ENCODE data around the gene ATG16L2.

ATG16L2 gene

GRCh38 chr11:72771507-72771906 is 42.7 kb upstream of the ATG16L2 start:
- WGBS (ENCODE audit: extremely low coverage, insufficient coverage, insufficient read length), result no CpG with 5 or more reads among the region's 4 CpGs
- H4K8ac ChIP-seq (ENCODE audit: low read depth, low read length), result no peak overlapping the region
- no peaks in the 10 kb centered on the region for H3K27me3 ChIP-seq (ENCODE audit: insufficient read depth, low read length)
- no peak overlapping the region for H2BK12ac ChIP-seq (ENCODE audit: low read length)
- no peak overlapping the region for H2BK120ac ChIP-seq (ENCODE audit: insufficient read depth, low read length, poor library complexity)
- peaks cover 5 to 10% of the 10 kb centered on the region in 2 experiments for H3K36me3 ChIP-seq (ENCODE audit: control insufficient read depth in 1 of 2, insufficient read depth in 2 of 2, low read length in 2 of 2)
- no peak overlapping the region for H3K4ac ChIP-seq (ENCODE audit: low read depth, low read length)
- no peak overlapping the region for H3K14ac ChIP-seq (ENCODE audit: low read length)
- no peak overlapping the region for H3K18ac ChIP-seq (ENCODE audit: low read length)
- no peak overlapping the region for H3K27ac ChIP-seq (ENCODE audit: low read depth, low read length)
- DNase-seq, result no peak
- H3K4me3 ChIP-seq (ENCODE audit: low read depth, low read length), result no peak overlapping the region
- no peak overlapping the region for H2AFZ ChIP-seq (ENCODE audit: insufficient read depth, low read length, poor library complexity)
- H3K4me2 ChIP-seq (ENCODE audit: low read length), result no peak overlapping the region
- H4K12ac ChIP-seq (ENCODE audit: low read depth, low read length), result no peak overlapping the region
- H3K4me1 ChIP-seq (ENCODE audit: control insufficient read depth in 1 of 2, insufficient read depth in 2 of 2, low read length in 2 of 2), result peaks cover 46 to 51% of the 10 kb centered on the region in 2 experiments
- no peak overlapping the region for H2AK5ac ChIP-seq (ENCODE audit: low read length)
- H3K23ac ChIP-seq (ENCODE audit: low read length), result no peak overlapping the region
- H3K79me2 ChIP-seq (ENCODE audit: control insufficient read depth, insufficient read depth, low read length, poor library complexity), result peaks cover 2% of the 10 kb centered on the region
- H4K91ac ChIP-seq (ENCODE audit: low read depth, low read length), result peak overlapping the region; percentile 11
- peaks cover 15% of the 10 kb centered on the region for H3K79me1 ChIP-seq (ENCODE audit: low read length)
- no peak overlapping the region for H2BK5ac ChIP-seq (ENCODE audit: low read depth, low read length, poor library complexity)
- H3K9ac ChIP-seq (ENCODE audit: low read length), result no peak overlapping the region
- no peaks in the 10 kb centered on the region for H3K9me3 ChIP-seq (ENCODE audit: insufficient read depth, low read depth, low read length)

- peaks cover 5 to 10% of the 10 kb centered on the region in 2 experiments for H3K36me3 ChIP-seq (ENCODE audit: control insufficient read depth in 1 of 2, insufficient read depth in 2 of 2, low read length in 2 of 2)
- no peak overlapping the region for H2BK120ac ChIP-seq (ENCODE audit: insufficient read depth, low read length, poor library complexity)
- no peak overlapping the region for H2AFZ ChIP-seq (ENCODE audit: insufficient read depth, low read length, poor library complexity)
These were observed 42.2 kb upstream of the ATG16L2 start for GRCh38 chr11:72772059-72772458.

GRCh38 chr11:72773291-72773690 is 40.9 kb upstream of the ATG16L2 start:
- H4K8ac ChIP-seq (ENCODE audit: low read depth, low read length), result no peak overlapping the region
- peak overlapping the region; percentile 16 for H3K27ac ChIP-seq (ENCODE audit: low read depth, low read length)

More at GRCh38 chr11:72772059-72772458, 42.2 kb upstream of the ATG16L2 start:
- H3K9me3 ChIP-seq (ENCODE audit: insufficient read depth, low read depth, low read length), result no peaks in the 10 kb centered on the region
- peak overlapping the region; percentile 28 for H2BK12ac ChIP-seq (ENCODE audit: low read length)
- H3K4ac ChIP-seq (ENCODE audit: low read depth, low read length), result peak overlapping the region; percentile 16
- peaks cover 2% of the 10 kb centered on the region for H3K79me2 ChIP-seq (ENCODE audit: control insufficient read depth, insufficient read depth, low read length, poor library complexity)
- peaks cover 52 to 56% of the 10 kb centered on the region in 2 experiments for H3K4me1 ChIP-seq (ENCODE audit: control insufficient read depth in 1 of 2, insufficient read depth in 2 of 2, low read length in 2 of 2)
- peak overlapping the region; percentile 12 for H3K14ac ChIP-seq (ENCODE audit: low read length)
- H3K79me1 ChIP-seq (ENCODE audit: low read length), result peaks cover 17% of the 10 kb centered on the region
- no peak overlapping the region for H3K23ac ChIP-seq (ENCODE audit: low read length)
- H3K4me2 ChIP-seq (ENCODE audit: low read length), result no peak overlapping the region
- peak overlapping the region; percentile 3 for H3K18ac ChIP-seq (ENCODE audit: low read length)
- H2AK5ac ChIP-seq (ENCODE audit: low read length), result peak overlapping the region; percentile 3
- DNase-seq, result no peak
- peak overlapping the region; percentile 38 for H4K91ac ChIP-seq (ENCODE audit: low read depth, low read length)
- no peak overlapping the region for H4K12ac ChIP-seq (ENCODE audit: low read depth, low read length)
- H3K27me3 ChIP-seq (ENCODE audit: insufficient read depth, low read length), result no peaks in the 10 kb centered on the region
- H3K9ac ChIP-seq (ENCODE audit: low read length), result no peak overlapping the region
- H3K27ac ChIP-seq (ENCODE audit: low read depth, low read length), result no peak overlapping the region
- no CpG with 5 or more reads among the region's 12 CpGs for WGBS (ENCODE audit: extremely low coverage, insufficient coverage, insufficient read length)
- H2BK5ac ChIP-seq (ENCODE audit: low read depth, low read length, poor library complexity), result no peak overlapping the region
- peak overlapping the region; percentile 3 for H4K8ac ChIP-seq (ENCODE audit: low read depth, low read length)
- no peak overlapping the region for H3K4me3 ChIP-seq (ENCODE audit: low read depth, low read length)

GRCh38 chr11:72773696-72774095 is 40.5 kb upstream of the ATG16L2 start:
- no CpG with 5 or more reads among the region's 6 CpGs for WGBS (ENCODE audit: extremely low coverage, insufficient coverage, insufficient read length)
- Histone ChIP-seq H4K91ac (ENCODE audit: low read depth, low read length) (peak overlapping the region; percentile 20), H4K12ac (ENCODE audit: low read depth, low read length) (no peak overlapping the region), H3K27ac (ENCODE audit: low read depth, low read length) (no peak overlapping the region), H3K4me3 (ENCODE audit: low read depth, low read length) (no peak overlapping the region), H3K9ac (ENCODE audit: low read length) (no peak overlapping the region), H3K23ac (ENCODE audit: low read length) (no peak overlapping the region), H3K27me3 (ENCODE audit: insufficient read depth, low read length) (no peaks in the 10 kb centered on the region), H2BK120ac (ENCODE audit: insufficient read depth, low read length, poor library complexity) (no peak overlapping the region), H3K14ac (ENCODE audit: low read length) (no peak overlapping the region), H2AK5ac (ENCODE audit: low read length) (no peak overlapping the region), H3K4me2 (ENCODE audit: low read length) (no peak overlapping the region), H3K18ac (ENCODE audit: low read length) (no peak overlapping the region), H2BK12ac (ENCODE audit: low read length) (no peak overlapping the region), H3K36me3 (ENCODE audit: control insufficient read depth in 1 of 2, insufficient read depth in 2 of 2, low read length in 2 of 2) (peaks cover 8 to 10% of the 10 kb centered on the region in 2 experiments), H3K9me3 (ENCODE audit: insufficient read depth, low read depth, low read length) (no peaks in the 10 kb centered on the region), H3K79me1 (ENCODE audit: low read length) (peaks cover 28% of the 10 kb centered on the region), H2AFZ (ENCODE audit: insufficient read depth, low read length, poor library complexity) (no peak overlapping the region), H3K4ac (ENCODE audit: low read depth, low read length) (no peak overlapping the region), H2BK5ac (ENCODE audit: low read depth, low read length, poor library complexity) (no peak overlapping the region), H3K4me1 (ENCODE audit: control insufficient read depth in 1 of 2, insufficient read depth in 2 of 2, low read length in 2 of 2) (peaks cover 68 to 72% of the 10 kb centered on the region in 2 experiments), H3K79me2 (ENCODE audit: control insufficient read depth, insufficient read depth, low read length, poor library complexity) (peaks cover 2% of the 10 kb centered on the region), H4K8ac (ENCODE audit: low read depth, low read length) (no peak overlapping the region)
- no peak for DNase-seq

More at GRCh38 chr11:72773291-72773690, 40.9 kb upstream of the ATG16L2 start:
- Histone ChIP-seq H2BK12ac (ENCODE audit: low read length) (no peak overlapping the region), H3K9ac (ENCODE audit: low read length) (no peak overlapping the region), H3K36me3 (ENCODE audit: control insufficient read depth in 1 of 2, insufficient read depth in 2 of 2, low read length in 2 of 2) (peaks cover 5 to 7% of the 10 kb centered on the region in 2 experiments), H3K79me1 (ENCODE audit: low read length) (peaks cover 24% of the 10 kb centered on the region), H2BK5ac (ENCODE audit: low read depth, low read length, poor library complexity) (no peak overlapping the region), H3K18ac (ENCODE audit: low read length) (no peak overlapping the region), H3K27me3 (ENCODE audit: insufficient read depth, low read length) (no peaks in the 10 kb centered on the region), H2AK5ac (ENCODE audit: low read length) (no peak overlapping the region), H2BK120ac (ENCODE audit: insufficient read depth, low read length, poor library complexity) (no peak overlapping the region), H3K79me2 (ENCODE audit: control insufficient read depth, insufficient read depth, low read length, poor library complexity) (peaks cover 2% of the 10 kb centered on the region), H3K14ac (ENCODE audit: low read length) (no peak overlapping the region), H3K23ac (ENCODE audit: low read length) (no peak overlapping the region), H3K4ac (ENCODE audit: low read depth, low read length) (no peak overlapping the region), H2AFZ (ENCODE audit: insufficient read depth, low read length, poor library complexity) (no peak overlapping the region), H3K9me3 (ENCODE audit: insufficient read depth, low read depth, low read length) (no peaks in the 10 kb centered on the region), H3K4me1 (ENCODE audit: control insufficient read depth in 1 of 2, insufficient read depth in 2 of 2, low read length in 2 of 2) (peaks cover 64 to 69% of the 10 kb centered on the region in 2 experiments), H3K4me3 (ENCODE audit: low read depth, low read length) (no peak overlapping the region), H3K4me2 (ENCODE audit: low read length) (peak overlapping the region; percentile 27), H4K12ac (ENCODE audit: low read depth, low read length) (no peak overlapping the region), H4K91ac (ENCODE audit: low read depth, low read length) (no peak overlapping the region)
- DNase-seq, result peak; percentile 48 to 56
- no CpG with 5 or more reads among the region's 5 CpGs for WGBS (ENCODE audit: extremely low coverage, insufficient coverage, insufficient read length)

Measured in trophoblast cell (in vitro differentiated cells and primary cell).